K562 (cell line): ENCODE data around the gene FXYD1.

Experiments used
- HNRNPLL ChIP-seq: fragments of 200-400 bp; formaldehyde crosslinking; IDR thresholded peaks from 2 replicates; pipeline ENCODE4 v1.6.1; 2017; ENCODE audit warnings: low read length, low read depth, mild to moderate bottlenecking; ENCODE audit not compliant: poor library complexity, severe bottlenecking
- KAT7 ChIP-seq: sonication (generic); formaldehyde crosslinking; IDR thresholded peaks from 2 replicates; pipeline ENCODE4 v1.8.0; 2022; ENCODE audit warnings: missing genetic modification reagents, mild to moderate bottlenecking, borderline replicate concordance
- SRF ChIP-seq, 2 experiments: fragments of 250-450, 450-650 bp in 1 of 2; sonication (Bioruptor Pico) in 1 of 2; sonication (generic) in 1 of 2; formaldehyde crosslinking; IDR thresholded peaks; 2 replicates each; pipeline versions ENCODE4 v1.5.0 to v1.5.1; 2020 to 2022; ENCODE audit warnings: mild to moderate bottlenecking in 1 of 2, missing genetic modification reagents in 1 of 2
- THRB ChIP-seq: fragments of 450-650 bp; formaldehyde crosslinking; conservative IDR thresholded peaks from 2 replicates; pipeline ENCODE4 v1.4.0; 2022; ENCODE audit warnings: mild to moderate bottlenecking, missing genetic modification characterization
- TF ChIP-seq, protein P1 (sequence below), 3 experiments: IDR thresholded peaks in 2 of 3; conservative IDR thresholded peaks in 1 of 3; 2 replicates each; pipeline ENCODE4 v1.5.1; 2011 to 2012; ENCODE audit warnings: low read length in 3 of 3, mild to moderate bottlenecking in 3 of 3, control low read depth in 2 of 3, improper control_type of control experiment in 1 of 3, inconsistent platforms in 1 of 3, low read depth in 1 of 3, mixed read lengths in 1 of 3, moderate library complexity in 1 of 3; ENCODE audit not compliant: insufficient read depth in 2 of 3
- TF ChIP-seq, protein P2 (sequence below), 2 experiments: fragments of 450-650 bp; conservative IDR thresholded peaks; 2 replicates each; pipeline ENCODE4 v1.6.1; 2017; ENCODE audit warnings: mild to moderate bottlenecking in 2 of 2, moderate library complexity in 2 of 2

- TF ChIP-seq, protein P1, sequence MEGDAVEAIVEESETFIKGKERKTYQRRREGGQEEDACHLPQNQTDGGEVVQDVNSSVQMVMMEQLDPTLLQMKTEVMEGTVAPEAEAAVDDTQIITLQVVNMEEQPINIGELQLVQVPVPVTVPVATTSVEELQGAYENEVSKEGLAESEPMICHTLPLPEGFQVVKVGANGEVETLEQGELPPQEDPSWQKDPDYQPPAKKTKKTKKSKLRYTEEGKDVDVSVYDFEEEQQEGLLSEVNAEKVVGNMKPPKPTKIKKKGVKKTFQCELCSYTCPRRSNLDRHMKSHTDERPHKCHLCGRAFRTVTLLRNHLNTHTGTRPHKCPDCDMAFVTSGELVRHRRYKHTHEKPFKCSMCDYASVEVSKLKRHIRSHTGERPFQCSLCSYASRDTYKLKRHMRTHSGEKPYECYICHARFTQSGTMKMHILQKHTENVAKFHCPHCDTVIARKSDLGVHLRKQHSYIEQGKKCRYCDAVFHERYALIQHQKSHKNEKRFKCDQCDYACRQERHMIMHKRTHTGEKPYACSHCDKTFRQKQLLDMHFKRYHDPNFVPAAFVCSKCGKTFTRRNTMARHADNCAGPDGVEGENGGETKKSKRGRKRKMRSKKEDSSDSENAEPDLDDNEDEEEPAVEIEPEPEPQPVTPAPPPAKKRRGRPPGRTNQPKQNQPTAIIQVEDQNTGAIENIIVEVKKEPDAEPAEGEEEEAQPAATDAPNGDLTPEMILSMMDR (IDR thresholded peaks at IDR 0.05 in 2 of 3, conservative IDR thresholded peaks at IDR 0.05 in 1 of 3; ENCODE audit: insufficient read depth in 2 of 3, low read depth in 1 of 3, low read length in 3 of 3) = no peak
- TF ChIP-seq, protein P2, sequence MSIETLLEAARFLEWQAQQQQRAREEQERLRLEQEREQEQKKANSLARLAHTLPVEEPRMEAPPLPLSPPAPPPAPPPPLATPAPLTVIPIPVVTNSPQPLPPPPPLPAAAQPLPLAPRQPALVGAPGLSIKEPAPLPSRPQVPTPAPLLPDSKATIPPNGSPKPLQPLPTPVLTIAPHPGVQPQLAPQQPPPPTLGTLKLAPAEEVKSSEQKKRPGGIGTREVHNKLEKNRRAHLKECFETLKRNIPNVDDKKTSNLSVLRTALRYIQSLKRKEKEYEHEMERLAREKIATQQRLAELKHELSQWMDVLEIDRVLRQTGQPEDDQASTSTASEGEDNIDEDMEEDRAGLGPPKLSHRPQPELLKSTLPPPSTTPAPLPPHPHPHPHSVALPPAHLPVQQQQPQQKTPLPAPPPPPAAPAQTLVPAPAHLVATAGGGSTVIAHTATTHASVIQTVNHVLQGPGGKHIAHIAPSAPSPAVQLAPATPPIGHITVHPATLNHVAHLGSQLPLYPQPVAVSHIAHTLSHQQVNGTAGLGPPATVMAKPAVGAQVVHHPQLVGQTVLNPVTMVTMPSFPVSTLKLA (conservative IDR thresholded peaks at IDR 0.05) = no peak
- TF ChIP-seq SRF (CRISPR knock-in tag; IDR thresholded peaks at IDR 0.05) (no peak), THRB (CRISPR knock-in tag) (no peak), KAT7 (CRISPR knock-in tag) (no peak), HNRNPLL (no peak)
Measured at GRCh38 chr19:35089554-35089953, 49.1 kb upstream of the FXYD1 start.
